ENCODE results near the gene PDIA2. TPM values are rescaled to one million over a fixed set of nuclear protein-coding genes. Genes with fewer than 3 reads are reported as not detected.
A peak's percentile ranks its signal among the peaks of the same experiment; 100 is the strongest.
"Not testable (repeated sequence)": the region's sequence is repeated elsewhere in the genome, so short reads cannot be mapped to it uniquely, and the experiment has no call there.

Gene PDIA2
- total RNA-seq, 1 donor from 2014 or later = 2.7 TPM

DNA sequence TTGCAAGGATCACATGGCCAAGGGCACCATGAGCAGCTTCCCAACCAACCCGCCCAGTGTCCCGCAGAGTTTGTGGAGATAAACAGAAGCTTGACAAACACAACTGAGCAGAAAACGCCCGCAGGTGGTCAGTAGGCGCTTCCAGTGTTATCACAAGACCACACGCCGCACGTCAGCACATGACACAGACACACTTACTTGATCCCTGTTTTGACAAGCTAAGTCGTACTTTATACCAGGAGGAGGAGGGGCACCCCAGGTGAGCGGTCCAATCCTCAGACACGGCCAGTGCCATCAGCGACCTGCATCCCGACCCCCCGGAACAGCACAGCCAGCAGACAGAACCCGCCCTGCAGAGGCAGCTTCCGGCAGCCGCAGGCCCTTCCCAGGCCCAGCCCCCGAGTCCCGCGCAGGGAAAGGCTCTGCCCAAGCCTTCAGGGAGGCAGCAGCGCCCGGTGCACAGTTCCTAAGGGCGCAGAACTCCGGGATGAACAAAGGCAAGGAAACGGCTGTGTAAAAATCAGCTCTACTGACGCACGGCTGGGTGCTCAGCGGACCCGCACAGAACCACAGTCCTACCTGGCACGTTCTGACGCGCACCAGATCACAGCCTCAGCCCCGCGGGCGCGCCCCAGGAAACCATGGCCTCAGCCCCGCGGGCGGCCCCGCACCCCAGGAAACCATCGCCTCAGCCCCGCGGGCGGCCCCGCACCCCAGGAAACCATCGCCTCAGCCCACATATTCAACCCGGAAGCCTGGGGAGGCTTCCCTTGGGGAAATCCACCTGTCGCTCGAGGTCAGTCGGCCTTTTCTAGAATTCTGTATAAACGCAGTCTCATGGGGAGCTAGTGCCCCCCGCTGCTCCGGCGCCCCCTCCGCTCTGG lies 41.7 kb downstream of the PDIA2 start:
- Mint-ChIP-seq H3K4me1 (no peaks in the 10 kb centered on the region), H3K9me3 (no peaks in the 10 kb centered on the region), H3K36me3 (peaks cover 6% of the 10 kb centered on the region), H3K27me3 (ENCODE audit: low read depth) (no peaks in the 10 kb centered on the region), H3K27ac (no peak overlapping the region), H3K4me3 (no peak overlapping the region)
- DNase-seq (ENCODE audit: low spot score in 2 of 2, unreplicated experiment in 2 of 2) = no peak
- TF ChIP-seq, protein P1, sequence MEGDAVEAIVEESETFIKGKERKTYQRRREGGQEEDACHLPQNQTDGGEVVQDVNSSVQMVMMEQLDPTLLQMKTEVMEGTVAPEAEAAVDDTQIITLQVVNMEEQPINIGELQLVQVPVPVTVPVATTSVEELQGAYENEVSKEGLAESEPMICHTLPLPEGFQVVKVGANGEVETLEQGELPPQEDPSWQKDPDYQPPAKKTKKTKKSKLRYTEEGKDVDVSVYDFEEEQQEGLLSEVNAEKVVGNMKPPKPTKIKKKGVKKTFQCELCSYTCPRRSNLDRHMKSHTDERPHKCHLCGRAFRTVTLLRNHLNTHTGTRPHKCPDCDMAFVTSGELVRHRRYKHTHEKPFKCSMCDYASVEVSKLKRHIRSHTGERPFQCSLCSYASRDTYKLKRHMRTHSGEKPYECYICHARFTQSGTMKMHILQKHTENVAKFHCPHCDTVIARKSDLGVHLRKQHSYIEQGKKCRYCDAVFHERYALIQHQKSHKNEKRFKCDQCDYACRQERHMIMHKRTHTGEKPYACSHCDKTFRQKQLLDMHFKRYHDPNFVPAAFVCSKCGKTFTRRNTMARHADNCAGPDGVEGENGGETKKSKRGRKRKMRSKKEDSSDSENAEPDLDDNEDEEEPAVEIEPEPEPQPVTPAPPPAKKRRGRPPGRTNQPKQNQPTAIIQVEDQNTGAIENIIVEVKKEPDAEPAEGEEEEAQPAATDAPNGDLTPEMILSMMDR (IDR thresholded peaks at IDR 0.05; ENCODE audit: unreplicated experiment) = no peak

GRCh38 chr16:325375-326145 lies 42.6 kb downstream of the PDIA2 start:
- Mint-ChIP-seq H3K27ac (no peak overlapping the region), H3K27me3 (ENCODE audit: low read depth) (no peaks in the 10 kb centered on the region), H3K4me3 (no peak overlapping the region), H3K36me3 (no peaks in the 10 kb centered on the region), H3K9me3 (no peaks in the 10 kb centered on the region), H3K4me1 (peaks cover 5% of the 10 kb centered on the region)
- TF ChIP-seq, protein P1 (IDR thresholded peaks at IDR 0.05; ENCODE audit: unreplicated experiment) = no peak
- DNase-seq (ENCODE audit: low spot score in 2 of 2, unreplicated experiment in 2 of 2) = no peak

DNA sequence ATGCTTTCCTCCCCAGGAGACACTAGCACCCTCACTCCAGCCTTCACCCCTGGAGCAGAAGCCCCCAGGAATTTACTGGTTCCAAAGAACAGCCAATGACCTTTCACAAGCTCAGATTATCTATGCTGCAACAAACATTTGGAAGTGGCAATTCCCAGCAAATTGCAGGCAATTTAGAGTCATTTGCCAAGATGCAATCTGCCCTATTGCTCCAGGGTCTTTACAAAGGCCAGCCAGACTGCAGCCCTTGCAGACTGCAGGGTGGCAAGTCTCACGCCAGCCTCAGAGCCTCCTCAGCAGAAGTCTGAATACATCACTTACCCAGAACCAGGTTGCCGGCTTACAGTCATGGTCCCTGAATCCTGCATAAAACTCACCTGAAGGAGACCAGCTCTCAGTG lies 47.8 kb downstream of the PDIA2 start:
- no peak for DNase-seq (ENCODE audit: low spot score in 2 of 2, unreplicated experiment in 2 of 2)
- no peaks in the 10 kb centered on the region for H3K9me3 Mint-ChIP-seq
- peak overlapping the region; percentile 97 for H3K27ac Mint-ChIP-seq
- no peaks in the 10 kb centered on the region for H3K36me3 Mint-ChIP-seq
- TF ChIP-seq, protein P1 (IDR thresholded peaks at IDR 0.05; ENCODE audit: unreplicated experiment) = no peak
- peaks cover 43% of the 10 kb centered on the region for H3K4me1 Mint-ChIP-seq
- no peak overlapping the region for H3K4me3 Mint-ChIP-seq
- no peaks in the 10 kb centered on the region for H3K27me3 Mint-ChIP-seq (ENCODE audit: low read depth)

- Mint-ChIP-seq H3K4me1 (peaks cover 43% of the 10 kb centered on the region), H3K27ac (peak overlapping the region; percentile 97)
These were observed 48.3 kb downstream of the PDIA2 start for GRCh38 chr16:331181-331814.

GRCh38 chr16:333406-334094 lies 50.6 kb downstream of the PDIA2 start:
- Mint-ChIP-seq H3K36me3 (no peaks in the 10 kb centered on the region), H3K4me3 (no peak overlapping the region), H3K27me3 (ENCODE audit: low read depth) (no peaks in the 10 kb centered on the region), H3K27ac (peak overlapping the region; percentile 86), H3K9me3 (no peaks in the 10 kb centered on the region), H3K4me1 (peaks cover 43% of the 10 kb centered on the region)
- TF ChIP-seq, protein P1 (IDR thresholded peaks at IDR 0.05; ENCODE audit: unreplicated experiment) = no peak
- no peak for DNase-seq (ENCODE audit: low spot score in 2 of 2, unreplicated experiment in 2 of 2)

More at GRCh38 chr16:331181-331814, 48.3 kb downstream of the PDIA2 start:
- peak overlapping the region; percentile 28 for H3K4me3 Mint-ChIP-seq
- H3K9me3 Mint-ChIP-seq; H3K36me3 Mint-ChIP-seq; DNase-seq (ENCODE audit: low spot score in 2 of 2, unreplicated experiment in 2 of 2); H3K27me3 Mint-ChIP-seq (ENCODE audit: low read depth): not testable (repeated sequence)

DNA sequence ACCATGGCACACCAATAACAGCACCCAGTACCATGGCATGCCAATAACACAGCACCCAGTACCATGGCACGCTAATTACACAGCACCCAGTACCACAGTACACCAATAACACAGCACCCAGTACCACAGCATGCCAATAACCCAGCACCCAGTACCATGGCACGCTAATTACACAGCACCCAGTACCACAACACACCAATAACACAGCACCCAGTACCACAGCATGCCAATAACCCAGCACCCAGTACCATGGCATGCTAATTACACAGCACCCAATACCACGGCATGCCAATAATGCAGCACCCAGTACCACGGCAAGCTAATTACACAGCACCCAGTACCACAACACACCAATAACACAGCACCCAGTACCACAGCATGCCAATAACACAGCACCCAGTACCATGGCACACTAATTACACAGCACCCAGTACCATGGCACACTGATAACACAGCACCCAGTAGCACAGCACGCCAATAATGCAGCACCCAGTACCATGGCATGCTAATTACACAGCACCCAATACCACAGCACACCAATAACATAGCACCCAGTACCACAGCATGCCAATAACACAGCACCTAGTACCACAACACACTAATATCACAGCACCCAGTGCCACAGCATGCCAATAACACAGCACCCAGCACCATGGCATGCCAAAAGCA lies 51.3 kb downstream of the PDIA2 start:
- not testable (repeated sequence) for H3K4me3 Mint-ChIP-seq; H3K27me3 Mint-ChIP-seq (ENCODE audit: low read depth); H3K9me3 Mint-ChIP-seq; H3K36me3 Mint-ChIP-seq; DNase-seq (ENCODE audit: low spot score in 2 of 2, unreplicated experiment in 2 of 2)
- peaks cover 43% of the 10 kb centered on the region for H3K4me1 Mint-ChIP-seq
- H3K27ac Mint-ChIP-seq = peak overlapping the region; percentile 80

DNA sequence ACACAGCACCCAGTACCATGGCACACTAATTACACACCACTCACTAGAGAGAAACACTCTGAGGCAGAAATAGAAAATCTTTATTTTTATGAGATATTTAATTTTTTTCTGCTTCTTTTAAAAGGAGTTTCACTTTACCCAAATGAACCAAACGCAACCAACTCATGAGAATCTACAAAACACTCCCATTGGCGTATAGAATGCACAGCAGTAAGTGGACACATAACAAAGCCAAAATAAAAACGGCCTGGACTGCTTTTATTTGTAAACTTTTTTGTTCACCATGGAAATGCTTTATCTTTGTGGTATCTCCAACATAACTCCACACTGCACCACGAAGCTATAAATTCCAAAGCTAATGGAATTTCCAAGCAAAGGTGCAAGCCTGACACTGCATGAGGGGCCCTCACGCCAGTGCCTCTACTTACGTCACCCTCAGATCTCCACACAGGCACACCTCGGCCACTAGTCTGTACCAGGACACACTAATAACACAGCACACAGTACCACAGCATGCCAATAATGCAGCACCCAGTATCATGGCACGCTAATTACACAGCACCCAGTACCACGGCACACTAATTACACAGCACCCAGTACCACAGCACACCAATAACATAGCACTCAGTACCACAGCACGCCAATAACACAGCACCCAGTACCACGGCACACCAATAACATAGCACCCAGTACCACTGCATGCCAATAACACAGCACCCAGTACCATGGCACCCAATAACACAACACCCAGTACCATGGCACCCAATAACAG lies 52.1 kb downstream of the PDIA2 start:
- H3K27me3 Mint-ChIP-seq (ENCODE audit: low read depth); H3K36me3 Mint-ChIP-seq; DNase-seq (ENCODE audit: low spot score in 2 of 2, unreplicated experiment in 2 of 2); H3K9me3 Mint-ChIP-seq; H3K4me3 Mint-ChIP-seq: not testable (repeated sequence)
- Mint-ChIP-seq H3K4me1 (peaks cover 43% of the 10 kb centered on the region), H3K27ac (peak overlapping the region; percentile 80)
